ENCODE measurements around the gene RAX2. TPM values are rescaled to one million over a fixed set of nuclear protein-coding genes. Genes with fewer than 3 reads are reported as not detected.

The RAX2 gene
- total RNA-seq, 4 donors from 2014 or later: not detected

- no peak for TF ChIP-seq CTCF (IDR thresholded peaks at IDR 0.05; ENCODE audit: low read depth)
Measured at GRCh38 chr19:3737487-3738205, 34.4 kb downstream of the RAX2 start.

- no peak for TF ChIP-seq CTCF (IDR thresholded peaks at IDR 0.05; ENCODE audit: low read depth)
Measured at GRCh38 chr19:3736106-3736724, 35.8 kb downstream of the RAX2 start.

- TF ChIP-seq CTCF (IDR thresholded peaks at IDR 0.05; ENCODE audit: low read depth): no peak
Measured at GRCh38 chr19:3734310-3734600, 37.8 kb downstream of the RAX2 start.

- no peak for TF ChIP-seq CTCF (IDR thresholded peaks at IDR 0.05; ENCODE audit: low read depth)
Measured at GRCh38 chr19:3733549-3734309, 38.3 kb downstream of the RAX2 start.

- TF ChIP-seq CTCF (IDR thresholded peaks at IDR 0.05; ENCODE audit: low read depth): no peak
Measured at GRCh38 chr19:3732108-3732507, 39.9 kb downstream of the RAX2 start.

GRCh38 chr19:3730457-3730958 is 41.5 kb downstream of the RAX2 start:
- TF ChIP-seq CTCF (IDR thresholded peaks at IDR 0.05; ENCODE audit: low read depth): no peak

GRCh38 chr19:3725640-3726310 is 46.3 kb downstream of the RAX2 start:
- TF ChIP-seq CTCF (IDR thresholded peaks at IDR 0.05; ENCODE audit: low read depth): no peak
